CD8-positive, alpha-beta memory T cell (primary cell): Measurements from ENCODE around the gene TOE1. TPM values are rescaled to one million over a fixed set of nuclear protein-coding genes. Genes with fewer than 3 reads are reported as not detected.
A peak's percentile ranks its signal among the peaks of the same experiment; 100 is the strongest.
"Not testable (repeated sequence)": the region's sequence is repeated elsewhere in the genome, so short reads cannot be mapped to it uniquely, and the experiment has no call there.

Experiments
- CTCF ChIA-PET: fragments of 350-600 bp; sonication (Branson Sonifier 250); formaldehyde crosslinking; loops from one replicate; lab custom pipeline; 2021; ENCODE audit warnings: antibody characterized with exemption; lab: Charles Lee
- POLR2A ChIA-PET: fragments of 350-600 bp; sonication (Branson Sonifier 250); formaldehyde crosslinking; loops from one replicate; lab custom pipeline; 2021; ENCODE audit warnings: antibody characterized with exemption; lab: Charles Lee
- DNase-seq, 5 donors: peaks; one replicate each; pipeline versions ENCODE4 v3.0.0 to v3.0.0-alpha.2; 2020 to 2022; ENCODE audit warnings: mixed read lengths in 1 of 5
- H3K27ac ChIP-seq: one replicate; pipeline ENCODE4 v1.7.0; 2013; ENCODE audit warnings: low read depth, mild to moderate bottlenecking, low read length, moderate library complexity
- H3K27me3 ChIP-seq: 2 replicates; pipeline ENCODE4 v1.7.0; 2013; ENCODE audit warnings: low read length, mild to moderate bottlenecking; ENCODE audit not compliant: insufficient read depth, poor library complexity, severe bottlenecking
- H3K36me3 ChIP-seq: 2 replicates; pipeline ENCODE4 v1.7.0; 2013; ENCODE audit warnings: mild to moderate bottlenecking, low read length, moderate library complexity; ENCODE audit not compliant: insufficient read depth
- H3K4me1 ChIP-seq: 2 replicates; pipeline ENCODE4 v1.7.0; 2013; ENCODE audit warnings: mild to moderate bottlenecking, low read length, moderate library complexity; ENCODE audit not compliant: insufficient read depth
- H3K4me3 ChIP-seq: 2 replicates; pipeline ENCODE4 v1.7.0; 2013; ENCODE audit warnings: mild to moderate bottlenecking, low read length
- H3K9me3 ChIP-seq: 2 replicates; pipeline ENCODE4 v1.7.0; 2013; ENCODE audit warnings: mild to moderate bottlenecking, low read length
- H3K27ac Mint-ChIP-seq, 8 donors: one replicate each; pipeline ENCODE4 v1.8.0; 2020 to 2021; ENCODE audit warnings: mixed read lengths in 8 of 8, mild to moderate bottlenecking in 6 of 8, inconsistent platforms in 3 of 8, moderate library complexity in 3 of 8
- H3K27me3 Mint-ChIP-seq, 2 donors: one replicate each; pipeline ENCODE4 v1.8.0; 2020 to 2021; ENCODE audit warnings: mixed read lengths in 2 of 2, mild to moderate bottlenecking in 1 of 2, moderate library complexity in 1 of 2
- H3K36me3 Mint-ChIP-seq, 3 donors: one replicate each; pipeline ENCODE4 v1.8.0; 2020 to 2021; ENCODE audit warnings: mixed read lengths in 3 of 3, inconsistent platforms in 1 of 3, mild to moderate bottlenecking in 1 of 3
- H3K4me1 Mint-ChIP-seq, 3 donors: one replicate each; pipeline ENCODE4 v1.8.0; 2020 to 2021; ENCODE audit warnings: mixed read lengths in 3 of 3, inconsistent platforms in 1 of 3, mild to moderate bottlenecking in 1 of 3
- H3K4me3 Mint-ChIP-seq, 7 donors: one replicate each; pipeline ENCODE4 v1.8.0; 2020 to 2021; ENCODE audit warnings: mixed read lengths in 7 of 7, mild to moderate bottlenecking in 6 of 7, moderate library complexity in 4 of 7, inconsistent platforms in 2 of 7
- H3K9me3 Mint-ChIP-seq, 5 donors: one replicate each; pipeline ENCODE4 v1.8.0; 2020 to 2022; ENCODE audit warnings: mixed read lengths in 5 of 5, mild to moderate bottlenecking in 3 of 5, moderate library complexity in 2 of 5, inconsistent platforms in 1 of 5
- polyA plus RNA-seq: library from polyadenylated mRNA; unstranded; fragments of 300-500 nt; fragmentation: Illumina TruSeq; gene quantifications from one replicate; pipeline ENCODE4 v1.2.3, GENCODE V29; 2021
- total RNA-seq, 2 experiments: library from RNA; stranded (reverse); gene quantifications; one replicate each; pipeline ENCODE4 v1.2.3, GENCODE V29; 2021

The TOE1 gene
- total RNA-seq (10 to 100 TPM; 46.4 to 48.9 TPM), polyA plus RNA-seq (12.5 TPM)

- H3K36me3 ChIP-seq: peaks cover 27% of the 10 kb centered on the region
- H3K27me3 ChIP-seq: no peaks in the 10 kb centered on the region
- H3K9me3 ChIP-seq: no peaks in the 10 kb centered on the region
- peaks cover 43% of the 10 kb centered on the region for H3K4me1 ChIP-seq
- peak within 1 kb of the TSS; percentile 99 for H3K27ac ChIP-seq
- Mint-ChIP-seq H3K9me3 (no peaks in the 10 kb centered on the region), H3K4me3 (peak within 1 kb of the TSS; percentile 99 to 100 (median 100)), H3K27me3 (no peaks in the 10 kb centered on the region), H3K36me3 (peaks cover 0 to 43% (median 2%) of the 10 kb centered on the region in 3 donors), H3K27ac (peak within 1 kb of the TSS; percentile 97 to 99 (median 99)), H3K4me1 (peaks cover 48 to 68% (median 61%) of the 10 kb centered on the region in 3 donors)
- H3K4me3 ChIP-seq: peak within 1 kb of the TSS; percentile 99
- POLR2A ChIA-PET: interaction anchor here (0.5 to 3.4 kb wide), 31 partner anchors 13 to 1690 kb away, joined by 3 to 50 read pairs (median 4); partner anchors contain the start of genes CCDC163, GPBP1L1, HECTD3 and HPDL
- peak; percentile 84 to 92 (median 89) for DNase-seq
- CTCF ChIA-PET: interaction anchor here (0.7 to 3.6 kb wide), 18 partner anchors 9 to 547 kb away, joined by 3 to 33 read pairs (median 4); partner anchors contain the start of genes CCDC163, HECTD3, HPDL and MMACHC
These were observed at the start of gene TOE1, which contains the start of gene MUTYH for GRCh38 chr1:45339789-45340558. TOE1 (plus strand) TSS chr1:45340170; CDS start chr1:45340253, 83 bp downstream. MUTYH (minus strand) TSS chr1:45340440; CDS start chr1:45334505, 5,935 bp downstream.

GRCh38 chr1:45291002-45291401 is 49.0 kb upstream of the TOE1 start:
- CTCF ChIA-PET: interaction anchor here (0.6 to 1.8 kb wide), 3 partner anchors 9 to 277 kb away, joined by 3 to 4 read pairs (median 4); no protein-coding TSS in a partner anchor
- H3K9me3 ChIP-seq, H3K27ac ChIP-seq, H3K27me3 ChIP-seq, H3K36me3 Mint-ChIP-seq, DNase-seq, H3K9me3 Mint-ChIP-seq, H3K27me3 Mint-ChIP-seq, H3K4me3 Mint-ChIP-seq, POLR2A ChIA-PET, H3K4me1 Mint-ChIP-seq, H3K36me3 ChIP-seq, H3K4me1 ChIP-seq, H3K4me3 ChIP-seq: not testable (repeated sequence)
- peak overlapping the region in 1 of 8 donors; percentile 9 for H3K27ac Mint-ChIP-seq

- POLR2A ChIA-PET: no interaction called here
- Histone ChIP-seq H3K27ac (no peak overlapping the region), H3K27me3 (no peaks in the 10 kb centered on the region), H3K4me3 (no peak overlapping the region), H3K36me3 (no peaks in the 10 kb centered on the region), H3K9me3 (no peaks in the 10 kb centered on the region), H3K4me1 (no peaks in the 10 kb centered on the region)
- Mint-ChIP-seq H3K36me3 (no peaks in the 10 kb centered on the region), H3K27me3 (no peaks in the 10 kb centered on the region), H3K9me3 (no peaks in the 10 kb centered on the region), H3K27ac (no peak overlapping the region), H3K4me1 (no peaks in the 10 kb centered on the region), H3K4me3 (no peak overlapping the region)
- no peak for DNase-seq
- CTCF ChIA-PET: interaction anchor here (1.1 to 1.8 kb wide), 2 partner anchors 8 to 278 kb away, joined by 4 read pairs; no protein-coding TSS in a partner anchor
These were observed 48.3 kb upstream of the TOE1 start for GRCh38 chr1:45291716-45292115.

GRCh38 chr1:45297666-45298356 is 42.2 kb upstream of the TOE1 start:
- Histone ChIP-seq H3K4me1 (no peaks in the 10 kb centered on the region), H3K9me3 (no peaks in the 10 kb centered on the region), H3K4me3 (no peak overlapping the region), H3K27me3 (no peaks in the 10 kb centered on the region), H3K36me3 (no peaks in the 10 kb centered on the region), H3K27ac (no peak overlapping the region)
- ChIA-PET CTCF (interaction anchor here (0.7 to 12.0 kb wide), 7 partner anchors 13 to 462 kb away, joined by 3 to 173 read pairs (median 4); partner anchors contain the start of genes HECTD3 and UROD), POLR2A (no interaction called here)
- DNase-seq: no peak
- Mint-ChIP-seq H3K4me1 (peaks cover 3 to 9% (median 5%) of the 10 kb centered on the region in 3 donors), H3K27me3 (no peaks in the 10 kb centered on the region), H3K36me3 (no peaks in the 10 kb centered on the region), H3K9me3 (no peaks in the 10 kb centered on the region), H3K27ac (no peak overlapping the region), H3K4me3 (no peak overlapping the region)

GRCh38 chr1:45299296-45299695 is 40.7 kb upstream of the TOE1 start:
- no peak overlapping the region for H3K27ac ChIP-seq
- CTCF ChIA-PET: interaction anchor here (0.9 to 12.0 kb wide), 10 partner anchors 8 to 570 kb away, joined by 3 to 173 read pairs (median 5); partner anchors contain the start of genes HECTD3, MUTYH, TOE1 and UROD
- peaks cover 0 to 3% (median 0%) of the 10 kb centered on the region in 3 donors for H3K36me3 Mint-ChIP-seq
- peaks cover 0 to 3% of the 10 kb centered on the region in 2 donors for H3K27me3 Mint-ChIP-seq
- POLR2A ChIA-PET: no interaction called here
- no peaks in the 10 kb centered on the region for H3K27me3 ChIP-seq
- peak overlapping the region in 1 of 7 donors; percentile 72 for H3K4me3 Mint-ChIP-seq
- no peak for DNase-seq
- no peaks in the 10 kb centered on the region for H3K9me3 ChIP-seq
- peaks cover 9 to 13% (median 11%) of the 10 kb centered on the region in 3 donors for H3K4me1 Mint-ChIP-seq
- no peak overlapping the region for H3K27ac Mint-ChIP-seq
- peaks cover 2% of the 10 kb centered on the region for H3K4me1 ChIP-seq
- H3K4me3 ChIP-seq: no peak overlapping the region
- H3K36me3 ChIP-seq: no peaks in the 10 kb centered on the region
- H3K9me3 Mint-ChIP-seq: no peaks in the 10 kb centered on the region

GRCh38 chr1:45299981-45300668 is 39.8 kb upstream of the TOE1 start:
- H3K4me3 ChIP-seq: no peak overlapping the region
- Mint-ChIP-seq H3K9me3 (no peaks in the 10 kb centered on the region), H3K4me3 (peak overlapping the region in 2 of 7 donors; percentile 17 to 53), H3K36me3 (peaks cover 0 to 3% (median 0%) of the 10 kb centered on the region in 3 donors), H3K4me1 (peaks cover 15 to 22% (median 20%) of the 10 kb centered on the region in 3 donors), H3K27me3 (peaks cover 0 to 3% of the 10 kb centered on the region in 2 donors), H3K27ac (peak overlapping the region in 3 of 8 donors; percentile 43 to 75 (median 50))
- H3K4me1 ChIP-seq: peaks cover 8% of the 10 kb centered on the region
- H3K36me3 ChIP-seq: no peaks in the 10 kb centered on the region
- CTCF ChIA-PET: interaction anchor here (0.6 to 12.0 kb wide), 15 partner anchors 9 to 588 kb away, joined by 3 to 173 read pairs (median 3); partner anchors contain the start of genes HECTD3, MUTYH, TOE1 and UROD
- no peaks in the 10 kb centered on the region for H3K9me3 ChIP-seq
- POLR2A ChIA-PET: interaction anchor here (0.7 to 1.8 kb wide), 4 partner anchors 40 to 569 kb away, joined by 3 to 8 read pairs (median 4); partner anchors contain the start of genes RNU5D-1, TOE1 and UROD
- no peak overlapping the region for H3K27ac ChIP-seq
- no peaks in the 10 kb centered on the region for H3K27me3 ChIP-seq
- DNase-seq: peak in 4 of 5 donors; percentile 9 to 61 (median 53)

GRCh38 chr1:45300669-45300997 is 39.3 kb upstream of the TOE1 start:
- Mint-ChIP-seq H3K4me1 (peaks cover 15 to 26% (median 25%) of the 10 kb centered on the region in 3 donors), H3K27ac (peak overlapping the region in 3 of 8 donors; percentile 43 to 75 (median 50)), H3K36me3 (peaks cover 0 to 3% (median 0%) of the 10 kb centered on the region in 3 donors), H3K4me3 (peak overlapping the region in 2 of 7 donors; percentile 17 to 53), H3K9me3 (no peaks in the 10 kb centered on the region), H3K27me3 (peaks cover 0 to 3% of the 10 kb centered on the region in 2 donors)
- CTCF ChIA-PET: interaction anchor here (0.7 to 12.0 kb wide), 9 partner anchors 9 to 507 kb away, joined by 3 to 173 read pairs (median 6); partner anchors contain the start of genes HECTD3, MUTYH, TOE1 and UROD
- POLR2A ChIA-PET: interaction anchor here (1.2 to 1.8 kb wide), 3 partner anchors 286 to 570 kb away, joined by 3 to 8 read pairs (median 4); partner anchors contain the start of genes RNU5D-1 and UROD
- Histone ChIP-seq H3K36me3 (no peaks in the 10 kb centered on the region), H3K4me1 (peaks cover 8% of the 10 kb centered on the region), H3K9me3 (no peaks in the 10 kb centered on the region), H3K4me3 (no peak overlapping the region), H3K27ac (no peak overlapping the region), H3K27me3 (no peaks in the 10 kb centered on the region)
- no peak for DNase-seq
